AG10803 (cell line): ENCODE data around the gene RASGRP4.
"Not testable (repeated sequence)": the region's sequence is repeated elsewhere in the genome, so short reads cannot be mapped to it uniquely, and the experiment has no call there.

Experiments used
- DNase-seq: peaks from one replicate; pipeline ENCODE4 v3.0.0; 2010; ENCODE audit warnings: low read depth
- H3K4me3 ChIP-seq: 2 replicates; pipeline ENCODE4 v1.5.1; 2011; ENCODE audit warnings: mild to moderate bottlenecking, low read length, control low read depth
- CTCF ChIP-seq: conservative IDR thresholded peaks from 2 replicates; pipeline ENCODE4 v1.5.1; 2011; ENCODE audit warnings: mild to moderate bottlenecking, low read length, control low read depth, inconsistent platforms

RASGRP4 gene

GRCh38 chr19:38434549-38435051 lies 8.6 kb upstream of the RASGRP4 start:
- TF ChIP-seq CTCF, result no peak
- no peak for DNase-seq
- no peak overlapping the region for H3K4me3 ChIP-seq

GRCh38 chr19:38433268-38433733 lies 7.3 kb upstream of the RASGRP4 start, which contains the start of gene RYR1:
Gene RYR1 (plus strand): TSS chr19:38433691. CDS start chr19:38433830, 139 bp downstream.
- no peak within 1 kb of the TSS for H3K4me3 ChIP-seq
- no peak for TF ChIP-seq CTCF
- DNase-seq, result no peak

GRCh38 chr19:38430931-38431330 lies 4.9 kb upstream of the RASGRP4 start:
- no peak for TF ChIP-seq CTCF
- H3K4me3 ChIP-seq, result no peak overlapping the region
- DNase-seq, result no peak

- no peak for DNase-seq
- no peak overlapping the region for H3K4me3 ChIP-seq
- TF ChIP-seq CTCF, result no peak
These were observed 3.8 kb upstream of the RASGRP4 start for GRCh38 chr19:38429811-38430156.

- H3K4me3 ChIP-seq, result no peak overlapping the region
- no peak for DNase-seq
- TF ChIP-seq CTCF, result no peak
These were observed 3.2 kb upstream of the RASGRP4 start for GRCh38 chr19:38429055-38429810.

GRCh38 chr19:38427035-38427677 lies 1.1 kb upstream of the RASGRP4 start:
- DNase-seq, H3K4me3 ChIP-seq: not testable (repeated sequence)

GRCh38 chr19:38425222-38425809 lies 703 bp downstream of the RASGRP4 start:
- DNase-seq, result no peak
- H3K4me3 ChIP-seq, result no peak overlapping the region
- no peak for TF ChIP-seq CTCF
